Neural progenitor cell (in vitro differentiated cells): ENCODE data around the gene SCO2.
A peak's percentile ranks its signal among the peaks of the same experiment; 100 is the strongest.

Experiments
- EZH2 ChIP-seq: fragments of 200-600 bp; sonication (generic); IDR thresholded peaks from 2 replicates; pipeline ENCODE4 v1.6.1; 2017; ENCODE audit warnings: antibody characterized with exemption, mild to moderate bottlenecking, moderate library complexity
- EZH2phosphoT487 ChIP-seq: fragments of 200-600 bp; sonication (generic); IDR thresholded peaks from 2 replicates; pipeline ENCODE4 v1.6.1; 2017; ENCODE audit warnings: antibody characterized with exemption
- TF ChIP-seq, protein P1 (sequence below): fragments of 200-600 bp; sonication (generic); IDR thresholded peaks from 2 replicates; pipeline ENCODE4 v1.5.1; 2017; ENCODE audit warnings: antibody characterized with exemption, mild to moderate bottlenecking

DNA sequence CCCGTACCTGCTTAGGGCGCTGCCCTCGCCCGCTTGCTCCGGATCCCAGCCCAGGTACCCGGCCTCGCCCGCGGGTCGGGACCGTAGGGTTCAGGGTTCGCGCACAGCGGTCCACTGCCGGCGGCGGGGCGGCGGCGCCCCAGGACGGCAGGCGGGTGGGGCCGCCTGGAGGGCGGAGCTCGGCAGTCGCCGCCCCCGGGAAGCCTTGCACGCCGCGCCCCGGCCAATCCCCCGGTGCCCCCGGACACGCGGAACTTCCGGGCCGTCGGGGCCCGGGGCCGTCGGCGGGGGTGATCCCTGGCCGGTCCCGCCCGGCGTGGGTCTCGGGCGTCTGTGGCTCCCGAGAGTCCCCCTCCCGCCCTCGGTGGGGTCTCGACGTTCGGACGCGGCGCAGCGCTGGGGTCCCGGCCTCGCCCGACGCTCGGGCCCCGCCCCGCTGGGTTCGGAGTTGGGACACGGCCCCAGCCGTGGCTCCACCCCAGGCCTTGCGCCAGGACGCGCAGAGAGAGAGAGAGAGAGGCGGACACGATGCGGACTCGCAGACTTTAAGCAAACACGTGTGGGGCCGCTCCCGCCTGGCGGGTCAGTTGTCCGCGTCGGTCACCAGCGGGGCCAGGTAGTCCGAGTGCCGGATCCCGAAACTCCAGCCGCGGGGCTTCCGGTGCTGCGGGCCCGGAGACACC, 4.6 kb upstream of the SCO2 start, which contains the start of gene TYMP:
- TF ChIP-seq, protein P1, sequence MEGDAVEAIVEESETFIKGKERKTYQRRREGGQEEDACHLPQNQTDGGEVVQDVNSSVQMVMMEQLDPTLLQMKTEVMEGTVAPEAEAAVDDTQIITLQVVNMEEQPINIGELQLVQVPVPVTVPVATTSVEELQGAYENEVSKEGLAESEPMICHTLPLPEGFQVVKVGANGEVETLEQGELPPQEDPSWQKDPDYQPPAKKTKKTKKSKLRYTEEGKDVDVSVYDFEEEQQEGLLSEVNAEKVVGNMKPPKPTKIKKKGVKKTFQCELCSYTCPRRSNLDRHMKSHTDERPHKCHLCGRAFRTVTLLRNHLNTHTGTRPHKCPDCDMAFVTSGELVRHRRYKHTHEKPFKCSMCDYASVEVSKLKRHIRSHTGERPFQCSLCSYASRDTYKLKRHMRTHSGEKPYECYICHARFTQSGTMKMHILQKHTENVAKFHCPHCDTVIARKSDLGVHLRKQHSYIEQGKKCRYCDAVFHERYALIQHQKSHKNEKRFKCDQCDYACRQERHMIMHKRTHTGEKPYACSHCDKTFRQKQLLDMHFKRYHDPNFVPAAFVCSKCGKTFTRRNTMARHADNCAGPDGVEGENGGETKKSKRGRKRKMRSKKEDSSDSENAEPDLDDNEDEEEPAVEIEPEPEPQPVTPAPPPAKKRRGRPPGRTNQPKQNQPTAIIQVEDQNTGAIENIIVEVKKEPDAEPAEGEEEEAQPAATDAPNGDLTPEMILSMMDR: no peak
- TF ChIP-seq EZH2 (peak; percentile 91), EZH2phosphoT487 (peak; percentile 95)
